ENCODE data around the gene TFDP2.

TFDP2 gene

DNA sequence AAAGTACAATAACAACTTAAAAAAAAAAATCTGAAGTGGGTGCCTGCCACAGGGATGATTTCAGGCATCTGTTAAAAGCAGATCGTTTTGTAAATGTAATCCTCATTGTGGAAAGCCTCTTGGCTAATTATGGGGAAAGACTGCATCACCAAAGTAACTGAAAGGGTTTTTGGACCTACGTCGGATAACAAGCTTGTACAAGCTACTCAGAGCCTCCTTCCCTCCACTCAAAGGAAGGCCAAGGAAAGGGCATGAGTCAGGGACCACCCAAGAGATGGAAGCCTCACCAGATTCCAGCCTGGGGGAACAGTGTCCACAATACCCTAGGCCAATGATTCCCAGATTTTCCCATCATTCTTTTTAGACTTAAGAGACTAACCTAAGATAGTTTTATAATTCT, 188.6 kb downstream of the TFDP2 start:
- H3K4me2 ChIP-seq (ENCODE audit: low read depth, low read length, poor library complexity, severe bottlenecking): no peak overlapping the region
- no peaks in the 10 kb centered on the region for H4K20me1 ChIP-seq (ENCODE audit: insufficient read depth, low read length, poor library complexity, severe bottlenecking)
- no peaks in the 10 kb centered on the region for H3F3A ChIP-seq (ENCODE audit: low read depth)
- no peaks in the 10 kb centered on the region for H3K79me2 ChIP-seq (ENCODE audit: insufficient read depth, low read length)
- H3K4me1 ChIP-seq (ENCODE audit: insufficient read depth, low read length, poor library complexity, severe bottlenecking): no peaks in the 10 kb centered on the region
- H2AFZ ChIP-seq (ENCODE audit: low read length): no peak overlapping the region
- no peaks in the 10 kb centered on the region for H3K9me2 ChIP-seq (replicated peaks; ENCODE audit: low read depth, low read length)
- no peaks in the 10 kb centered on the region for H3K9me3 ChIP-seq (ENCODE audit: insufficient read depth, low read depth, low read length)
- no peak overlapping the region for H3K4me3 ChIP-seq (ENCODE audit: low read length, poor library complexity, severe bottlenecking)
- TF ChIP-seq, protein P1, sequence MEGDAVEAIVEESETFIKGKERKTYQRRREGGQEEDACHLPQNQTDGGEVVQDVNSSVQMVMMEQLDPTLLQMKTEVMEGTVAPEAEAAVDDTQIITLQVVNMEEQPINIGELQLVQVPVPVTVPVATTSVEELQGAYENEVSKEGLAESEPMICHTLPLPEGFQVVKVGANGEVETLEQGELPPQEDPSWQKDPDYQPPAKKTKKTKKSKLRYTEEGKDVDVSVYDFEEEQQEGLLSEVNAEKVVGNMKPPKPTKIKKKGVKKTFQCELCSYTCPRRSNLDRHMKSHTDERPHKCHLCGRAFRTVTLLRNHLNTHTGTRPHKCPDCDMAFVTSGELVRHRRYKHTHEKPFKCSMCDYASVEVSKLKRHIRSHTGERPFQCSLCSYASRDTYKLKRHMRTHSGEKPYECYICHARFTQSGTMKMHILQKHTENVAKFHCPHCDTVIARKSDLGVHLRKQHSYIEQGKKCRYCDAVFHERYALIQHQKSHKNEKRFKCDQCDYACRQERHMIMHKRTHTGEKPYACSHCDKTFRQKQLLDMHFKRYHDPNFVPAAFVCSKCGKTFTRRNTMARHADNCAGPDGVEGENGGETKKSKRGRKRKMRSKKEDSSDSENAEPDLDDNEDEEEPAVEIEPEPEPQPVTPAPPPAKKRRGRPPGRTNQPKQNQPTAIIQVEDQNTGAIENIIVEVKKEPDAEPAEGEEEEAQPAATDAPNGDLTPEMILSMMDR (conservative IDR thresholded peaks at IDR 0.05; ENCODE audit: low read length): no peak
- no peak for TF ChIP-seq EZH2phosphoT487 (IDR thresholded peaks at IDR 0.05; ENCODE audit: borderline replicate concordance)
- peaks cover 94% of the 10 kb centered on the region for H3K36me3 ChIP-seq (ENCODE audit: insufficient read depth, low read length)
- no peaks in the 10 kb centered on the region for H3K27me3 ChIP-seq (ENCODE audit: insufficient read depth, low read length, poor library complexity, severe bottlenecking)
- no peak overlapping the region for H3K9ac ChIP-seq (ENCODE audit: low read depth, low read length, poor library complexity, severe bottlenecking)

DNA sequence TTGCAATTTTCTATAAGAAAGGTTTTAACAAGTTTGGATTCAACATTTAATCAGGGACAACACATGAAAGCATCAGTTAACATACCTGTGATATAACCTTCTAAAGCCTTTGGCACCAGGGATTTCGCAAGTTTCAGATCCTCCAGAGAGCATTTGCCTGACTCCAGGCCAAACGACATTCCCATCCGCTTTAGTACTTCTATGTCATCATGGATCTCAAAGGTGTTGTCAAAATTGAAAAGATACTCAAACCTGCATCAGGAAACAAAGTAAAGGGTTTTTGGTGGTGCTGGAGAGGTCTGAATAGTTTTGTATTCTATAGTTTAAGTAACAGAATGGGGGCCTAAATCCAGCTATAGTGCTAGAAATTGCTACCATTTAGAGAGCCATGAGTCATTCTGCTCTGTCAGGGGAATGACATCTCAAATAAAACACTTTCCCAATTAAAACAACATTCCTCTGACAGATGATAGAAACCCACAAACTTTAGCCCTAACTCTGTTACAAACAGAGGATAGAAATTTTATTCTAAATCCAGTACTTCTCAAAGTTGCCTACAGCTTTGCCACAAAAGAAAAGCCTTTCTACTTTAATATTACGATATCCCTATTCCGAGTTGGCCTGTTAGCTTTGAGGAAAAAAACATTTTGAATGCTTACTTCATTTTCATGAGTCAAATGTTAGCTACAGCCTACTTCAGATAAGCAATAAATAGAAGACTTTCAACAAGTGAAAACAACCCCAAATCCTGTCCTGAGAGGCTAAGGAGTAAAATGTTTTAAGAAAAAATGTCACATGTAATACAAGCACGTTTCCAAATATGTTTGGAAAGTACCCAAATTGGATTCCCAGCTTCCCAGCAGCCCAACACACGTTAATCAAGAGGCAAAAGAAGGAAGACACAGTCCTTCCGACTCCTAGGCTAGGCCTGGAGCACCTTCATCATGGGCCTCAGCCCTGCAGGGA, 189.5 kb downstream of the TFDP2 start:
- no peaks in the 10 kb centered on the region for H3K79me2 ChIP-seq (ENCODE audit: insufficient read depth, low read length)
- H3K4me1 ChIP-seq (ENCODE audit: insufficient read depth, low read length, poor library complexity, severe bottlenecking): peaks cover 8% of the 10 kb centered on the region
- no peak for TF ChIP-seq EZH2phosphoT487 (IDR thresholded peaks at IDR 0.05; ENCODE audit: borderline replicate concordance)
- TF ChIP-seq, protein P1 (conservative IDR thresholded peaks at IDR 0.05; ENCODE audit: low read length): no peak
- H3F3A ChIP-seq (ENCODE audit: low read depth): no peaks in the 10 kb centered on the region
- no peak overlapping the region for H3K9ac ChIP-seq (ENCODE audit: low read depth, low read length, poor library complexity, severe bottlenecking)
- H3K36me3 ChIP-seq (ENCODE audit: insufficient read depth, low read length): peaks cover 90% of the 10 kb centered on the region
- H3K9me3 ChIP-seq (ENCODE audit: insufficient read depth, low read depth, low read length): no peaks in the 10 kb centered on the region
- peaks cover 3% of the 10 kb centered on the region for H4K20me1 ChIP-seq (ENCODE audit: insufficient read depth, low read length, poor library complexity, severe bottlenecking)
- H3K9me2 ChIP-seq (replicated peaks; ENCODE audit: low read depth, low read length): no peaks in the 10 kb centered on the region
- H3K27me3 ChIP-seq (ENCODE audit: insufficient read depth, low read length, poor library complexity, severe bottlenecking): no peaks in the 10 kb centered on the region
- no peak overlapping the region for H3K4me2 ChIP-seq (ENCODE audit: low read depth, low read length, poor library complexity, severe bottlenecking)
- H2AFZ ChIP-seq (ENCODE audit: low read length): no peak overlapping the region
- H3K4me3 ChIP-seq (ENCODE audit: low read length, poor library complexity, severe bottlenecking): no peak overlapping the region

DNA sequence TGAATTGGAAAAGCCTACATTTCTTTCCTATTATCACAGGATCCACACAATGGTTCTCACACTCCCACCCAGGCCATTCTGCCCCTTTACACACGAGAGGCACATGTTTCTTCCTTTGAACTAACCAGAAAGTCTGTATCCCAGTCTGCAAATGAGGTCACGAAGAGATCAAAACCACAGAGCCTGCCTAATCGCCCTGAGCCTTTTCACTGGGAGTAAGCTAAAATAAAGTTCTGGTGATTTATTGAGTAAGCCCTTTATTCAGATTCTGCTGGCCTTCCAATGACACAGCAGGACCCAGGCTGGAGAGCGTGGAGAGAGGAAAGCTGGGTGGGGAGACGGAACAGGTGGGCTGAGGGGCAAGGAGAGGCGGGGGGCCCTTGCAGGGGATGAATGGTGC, 194.2 kb downstream of the TFDP2 start:
- no peaks in the 10 kb centered on the region for H3K9me2 ChIP-seq (replicated peaks; ENCODE audit: low read depth, low read length)
- H3K79me2 ChIP-seq (ENCODE audit: insufficient read depth, low read length): 0 out of 2 replicates have a peak, but pooled peaks cover 3% of the 10 kb centered on the region
- no peak overlapping the region for H2AFZ ChIP-seq (ENCODE audit: low read length)
- peak overlapping the region; percentile 23 for H3K4me2 ChIP-seq (ENCODE audit: low read depth, low read length, poor library complexity, severe bottlenecking)
- peaks cover 67% of the 10 kb centered on the region for H3K36me3 ChIP-seq (ENCODE audit: insufficient read depth, low read length)
- H3K4me1 ChIP-seq (ENCODE audit: insufficient read depth, low read length, poor library complexity, severe bottlenecking): peaks cover 42% of the 10 kb centered on the region
- no peaks in the 10 kb centered on the region for H3K9me3 ChIP-seq (ENCODE audit: insufficient read depth, low read depth, low read length)
- TF ChIP-seq, protein P1 (conservative IDR thresholded peaks at IDR 0.05; ENCODE audit: low read length): no peak
- TF ChIP-seq EZH2phosphoT487 (IDR thresholded peaks at IDR 0.05; ENCODE audit: borderline replicate concordance): no peak
- peaks cover 16% of the 10 kb centered on the region for H4K20me1 ChIP-seq (ENCODE audit: insufficient read depth, low read length, poor library complexity, severe bottlenecking)
- no peak overlapping the region for H3K9ac ChIP-seq (ENCODE audit: low read depth, low read length, poor library complexity, severe bottlenecking)
- H3F3A ChIP-seq (ENCODE audit: low read depth): peaks cover 6% of the 10 kb centered on the region; the same call in 1 of the 2 replicates
- no peaks in the 10 kb centered on the region for H3K27me3 ChIP-seq (ENCODE audit: insufficient read depth, low read length, poor library complexity, severe bottlenecking)
- no peak overlapping the region for H3K4me3 ChIP-seq (ENCODE audit: low read length, poor library complexity, severe bottlenecking)

Data from Loucy (cell line).